Skeletal muscle tissue (tissue), 4 donors: ENCODE measurements around the gene CAMK1D. TPM values are rescaled to one million over a fixed set of nuclear protein-coding genes. Genes with fewer than 3 reads are reported as not detected.

ENCODE experiments used
- H3K27ac ChIP-seq: one replicate; pipeline ENCODE4 v1.7.0; 2013; ENCODE audit warnings: mild to moderate bottlenecking, low read depth, low read length, inconsistent platforms
- H3K27me3 ChIP-seq, 3 donors: one replicate each; pipeline ENCODE4 v1.7.0; 2013; ENCODE audit warnings: low read length in 3 of 3; ENCODE audit not compliant: control insufficient read depth in 3 of 3, insufficient read depth in 3 of 3
- H3K36me3 ChIP-seq, 3 donors: one replicate each; pipeline ENCODE4 v1.7.0; 2013; ENCODE audit warnings: low read length in 3 of 3; ENCODE audit not compliant: control insufficient read depth in 3 of 3, insufficient read depth in 3 of 3
- H3K4me1 ChIP-seq, 3 donors: one replicate each; pipeline ENCODE4 v1.7.0; 2013; ENCODE audit warnings: low read length in 3 of 3, mild to moderate bottlenecking in 3 of 3; ENCODE audit not compliant: control insufficient read depth in 3 of 3, insufficient read depth in 3 of 3
- H3K4me3 ChIP-seq, 3 donors: one replicate each; pipeline ENCODE4 v1.7.0; 2013; ENCODE audit warnings: low read length in 3 of 3
- H3K9ac ChIP-seq, 3 donors: one replicate each; pipeline ENCODE4 v1.7.0; 2013; ENCODE audit warnings: low read length in 3 of 3, mild to moderate bottlenecking in 3 of 3, moderate library complexity in 2 of 3, low read depth in 1 of 3
- H3K9me3 ChIP-seq, 3 donors: one replicate each; pipeline ENCODE4 v1.7.0; 2013; ENCODE audit warnings: low read length in 3 of 3; ENCODE audit not compliant: control insufficient read depth in 3 of 3
- total RNA-seq: library from RNA; depleted of rRNA; stranded (reverse); fragments of >200 nt; gene quantifications from one replicate; pipeline ENCODE4 v1.2.3, GENCODE V29; 2014
- donor health status: Osteomylitis.

Gene CAMK1D
- total RNA-seq, 1 donor from 2014 or later, result 2.1 TPM

GRCh38 chr10:12868229-12868628 is 518.9 kb downstream of the CAMK1D start:
- H3K27me3 ChIP-seq, result no peaks in the 10 kb centered on the region
- H3K4me3 ChIP-seq, result no peak overlapping the region
- H3K36me3 ChIP-seq, result no peaks in the 10 kb centered on the region
- no peak overlapping the region for H3K27ac ChIP-seq
- no peaks in the 10 kb centered on the region for H3K4me1 ChIP-seq
- H3K9ac ChIP-seq, result no peak overlapping the region
- H3K9me3 ChIP-seq, result no peaks in the 10 kb centered on the region

GRCh38 chr10:12869427-12869826 is 520.1 kb downstream of the CAMK1D start:
- Histone ChIP-seq H3K4me1 (no peaks in the 10 kb centered on the region), H3K4me3 (no peak overlapping the region), H3K27me3 (no peaks in the 10 kb centered on the region), H3K27ac (no peak overlapping the region), H3K9me3 (no peaks in the 10 kb centered on the region), H3K36me3 (no peaks in the 10 kb centered on the region), H3K9ac (no peak overlapping the region)

GRCh38 chr10:12872577-12872976 is 523.2 kb downstream of the CAMK1D start:
- Histone ChIP-seq H3K27me3 (no peaks in the 10 kb centered on the region), H3K36me3 (no peaks in the 10 kb centered on the region), H3K4me1 (peaks cover 0 to 6% (median 3%) of the 10 kb centered on the region in 3 donors), H3K9me3 (no peaks in the 10 kb centered on the region), H3K27ac (no peak overlapping the region), H3K4me3 (no peak overlapping the region), H3K9ac (no peak overlapping the region)

- Histone ChIP-seq H3K9me3 (no peaks in the 10 kb centered on the region), H3K4me3 (no peak overlapping the region), H3K36me3 (no peaks in the 10 kb centered on the region), H3K27ac (no peak overlapping the region), H3K27me3 (no peaks in the 10 kb centered on the region), H3K4me1 (peaks cover 0 to 6% (median 3%) of the 10 kb centered on the region in 3 donors), H3K9ac (no peak overlapping the region)
Measured at GRCh38 chr10:12873172-12873571, 523.8 kb downstream of the CAMK1D start.

DNA sequence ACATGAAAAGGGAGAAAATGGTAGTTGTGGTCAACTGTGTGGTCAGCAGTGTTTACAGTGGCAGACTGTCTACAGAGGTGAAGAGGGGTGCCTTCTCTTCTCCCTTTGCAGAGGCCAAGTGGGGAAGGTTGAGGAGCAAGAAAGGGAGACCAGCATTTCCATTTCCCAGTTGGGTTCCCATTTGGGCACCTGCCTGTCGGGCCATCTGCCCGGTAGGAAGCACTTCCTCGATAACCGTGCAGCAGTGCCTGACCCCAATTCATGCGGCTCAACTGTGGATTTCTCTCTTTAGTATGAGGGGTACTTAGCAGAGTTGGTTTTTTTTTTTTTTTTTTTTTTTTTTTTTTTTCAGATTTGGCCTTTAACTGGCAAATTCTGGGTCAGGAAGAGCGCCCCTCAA is 525.2 kb downstream of the CAMK1D start:
- H3K4me1 ChIP-seq, result peaks cover 0 to 6% (median 3%) of the 10 kb centered on the region in 3 donors
- no peak overlapping the region for H3K4me3 ChIP-seq
- H3K27ac ChIP-seq, result no peak overlapping the region
- no peaks in the 10 kb centered on the region for H3K27me3 ChIP-seq
- no peaks in the 10 kb centered on the region for H3K9me3 ChIP-seq
- no peaks in the 10 kb centered on the region for H3K36me3 ChIP-seq
- H3K9ac ChIP-seq, result no peak overlapping the region

GRCh38 chr10:12875100-12875499 is 525.8 kb downstream of the CAMK1D start:
- no peak overlapping the region for H3K4me3 ChIP-seq
- H3K36me3 ChIP-seq, result no peaks in the 10 kb centered on the region
- peaks cover 0 to 6% (median 3%) of the 10 kb centered on the region in 3 donors for H3K4me1 ChIP-seq
- no peak overlapping the region for H3K27ac ChIP-seq
- H3K27me3 ChIP-seq, result no peaks in the 10 kb centered on the region
- H3K9ac ChIP-seq, result no peak overlapping the region
- H3K9me3 ChIP-seq, result no peaks in the 10 kb centered on the region

- H3K27ac ChIP-seq, result no peak overlapping the region
- no peaks in the 10 kb centered on the region for H3K36me3 ChIP-seq
- peaks cover 0 to 8% (median 3%) of the 10 kb centered on the region in 3 donors for H3K4me1 ChIP-seq
- H3K9me3 ChIP-seq, result no peaks in the 10 kb centered on the region
- H3K9ac ChIP-seq, result no peak overlapping the region
- no peak overlapping the region for H3K4me3 ChIP-seq
- H3K27me3 ChIP-seq, result no peaks in the 10 kb centered on the region
Measured at GRCh38 chr10:12876266-12876665, 526.9 kb downstream of the CAMK1D start.

GRCh38 chr10:12877150-12877549 is 527.8 kb downstream of the CAMK1D start:
- no peak overlapping the region for H3K9ac ChIP-seq
- no peak overlapping the region for H3K4me3 ChIP-seq

GRCh38 chr10:12880423-12880822 is 531.1 kb downstream of the CAMK1D start:
- Histone ChIP-seq H3K36me3 (no peaks in the 10 kb centered on the region), H3K27ac (no peak overlapping the region), H3K4me1 (peaks cover 0 to 6% (median 0%) of the 10 kb centered on the region in 3 donors), H3K9ac (no peak overlapping the region), H3K27me3 (no peaks in the 10 kb centered on the region), H3K9me3 (no peaks in the 10 kb centered on the region), H3K4me3 (no peak overlapping the region)

More at GRCh38 chr10:12877150-12877549, 527.8 kb downstream of the CAMK1D start:
- H3K4me1 ChIP-seq, result peaks cover 0 to 8% (median 3%) of the 10 kb centered on the region in 3 donors
- no peak overlapping the region for H3K27ac ChIP-seq
- H3K9me3 ChIP-seq, result no peaks in the 10 kb centered on the region
- no peaks in the 10 kb centered on the region for H3K27me3 ChIP-seq
- H3K36me3 ChIP-seq, result no peaks in the 10 kb centered on the region

GRCh38 chr10:12884851-12885250 is 535.5 kb downstream of the CAMK1D start:
- Histone ChIP-seq H3K9ac (no peak overlapping the region), H3K27ac (no peak overlapping the region), H3K4me3 (no peak overlapping the region), H3K36me3 (no peaks in the 10 kb centered on the region), H3K27me3 (no peaks in the 10 kb centered on the region), H3K9me3 (peaks cover 0 to 2% (median 0%) of the 10 kb centered on the region in 3 donors), H3K4me1 (peaks cover 0 to 3% (median 3%) of the 10 kb centered on the region in 3 donors)
